Mesendoderm (in vitro differentiated cells): ENCODE measurements around the gene DOCK10.

Source experiments
- DNase-seq: peaks from one replicate; pipeline ENCODE4 v3.0.0; 2013
- H2AK5ac ChIP-seq: 2 replicates; pipeline ENCODE4 v1.6.1; 2013; ENCODE audit warnings: low read length, inconsistent platforms
- H2BK120ac ChIP-seq: 2 replicates; pipeline ENCODE4 v1.6.1; 2013; ENCODE audit warnings: low read depth, mild to moderate bottlenecking, low read length, moderate library complexity, mixed read lengths
- H2BK15ac ChIP-seq: replicated peaks from 2 replicates; pipeline ENCODE4 v1.6.1; 2013; ENCODE audit warnings: low read depth, mild to moderate bottlenecking, moderate library complexity
- H2BK5ac ChIP-seq: 2 replicates; pipeline ENCODE4 v1.6.1; 2013; ENCODE audit warnings: low read length, inconsistent platforms
- H3K18ac ChIP-seq: 2 replicates; pipeline ENCODE4 v1.6.1; 2013; ENCODE audit warnings: mild to moderate bottlenecking, low read length, mixed read lengths
- H3K23ac ChIP-seq: one replicate; pipeline ENCODE4 v1.6.1; 2013; ENCODE audit warnings: low read length
- H3K27ac ChIP-seq: 2 replicates; pipeline ENCODE4 v1.5.1; 2013; ENCODE audit warnings: low read depth, mild to moderate bottlenecking, inconsistent platforms, low read length, moderate library complexity
- H3K27me3 ChIP-seq: 2 replicates; pipeline ENCODE4 v1.6.1; 2013; ENCODE audit warnings: low read length, control low read depth, mild to moderate bottlenecking, inconsistent platforms; ENCODE audit not compliant: insufficient read depth, poor library complexity
- H3K36me3 ChIP-seq: 2 replicates; pipeline ENCODE4 v1.6.1; 2013; ENCODE audit warnings: low read length, inconsistent platforms; ENCODE audit not compliant: control insufficient read depth, insufficient read depth
- H3K4ac ChIP-seq: one replicate; pipeline ENCODE4 v1.6.1; 2013; ENCODE audit warnings: low read depth, mild to moderate bottlenecking, low read length, moderate library complexity
- H3K4me1 ChIP-seq: 2 replicates; pipeline ENCODE4 v1.6.1; 2013; ENCODE audit warnings: low read depth, low read length, inconsistent platforms; ENCODE audit not compliant: control insufficient read depth
- H3K4me2 ChIP-seq: 2 replicates; pipeline ENCODE4 v1.6.1; 2013; ENCODE audit warnings: low read length
- H3K4me3 ChIP-seq: 2 replicates; pipeline ENCODE4 v1.5.1; 2013; ENCODE audit warnings: mild to moderate bottlenecking, low read length
- H3K56ac ChIP-seq: one replicate; pipeline ENCODE4 v1.6.1; 2013; ENCODE audit warnings: low read length
- H3K79me1 ChIP-seq: 2 replicates; pipeline ENCODE4 v1.6.1; 2013; ENCODE audit warnings: low read length, inconsistent platforms
- H3K79me2 ChIP-seq: 2 replicates; pipeline ENCODE4 v1.6.1; 2013; ENCODE audit warnings: mild to moderate bottlenecking, low read length; ENCODE audit not compliant: control insufficient read depth, insufficient read depth
- H3K9ac ChIP-seq: 2 replicates; pipeline ENCODE4 v1.6.1; 2013; ENCODE audit warnings: low read length, inconsistent platforms
- H4K5ac ChIP-seq: one replicate; pipeline ENCODE4 v1.6.1; 2013; ENCODE audit warnings: low read length
- H4K8ac ChIP-seq: one replicate; pipeline ENCODE4 v1.6.1; 2013; ENCODE audit warnings: low read depth, mild to moderate bottlenecking, control low read depth, low read length, moderate library complexity
- WGBS: extraction: QIAGEN DNeasy Blood & Tissue Kit; methylation state at CpG from one replicate; pipeline ENCODE4 v1.1.7; 2013; ENCODE audit warnings: low lambda C conversion rate, missing lambda C conversion rate; ENCODE audit not compliant: insufficient coverage; ENCODE audit errors: extremely low coverage; 5-methylcytosine and 5-hydroxymethylcytosine counted together

The DOCK10 gene

GRCh38 chr2:224925061-224925809, 117.0 kb downstream of the DOCK10 start:
- WGBS, result no CpG with 5 or more reads among the region's 3 CpGs

DNA sequence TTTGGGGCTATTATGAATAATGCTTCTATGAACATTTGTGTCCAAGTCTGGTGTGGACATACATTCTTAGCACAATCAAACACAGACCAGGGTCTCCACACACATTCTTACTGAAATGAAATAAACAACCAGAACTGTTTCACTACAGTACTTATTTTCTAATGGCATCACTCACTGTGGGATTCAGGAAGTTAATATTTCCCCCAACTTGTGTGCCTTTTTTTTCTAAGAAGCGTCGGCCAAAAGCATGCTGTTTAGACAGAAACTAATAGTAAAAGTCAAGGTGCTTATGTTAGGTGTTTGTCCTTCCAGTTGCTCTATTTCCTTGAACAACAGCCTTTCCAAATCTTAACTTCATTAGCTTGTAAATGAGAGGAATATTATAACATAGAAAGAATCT, 117.6 kb downstream of the DOCK10 start:
- H2AK5ac ChIP-seq, result no peak overlapping the region
- no peaks in the 10 kb centered on the region for H3K79me2 ChIP-seq
- H3K4me3 ChIP-seq, result no peak overlapping the region
- no peak overlapping the region for H3K4me2 ChIP-seq
- no peak overlapping the region for H3K9ac ChIP-seq
- DNase-seq, result no peak
- no peaks in the 10 kb centered on the region for H3K36me3 ChIP-seq
- H3K23ac ChIP-seq, result no peak overlapping the region
- no peak overlapping the region for H3K4ac ChIP-seq
- no peak overlapping the region for H3K18ac ChIP-seq
- H3K27me3 ChIP-seq, result no peaks in the 10 kb centered on the region
- H4K8ac ChIP-seq, result no peak overlapping the region
- no peaks in the 10 kb centered on the region for H3K79me1 ChIP-seq
- H2BK5ac ChIP-seq, result no peak overlapping the region
- no peak overlapping the region for H4K5ac ChIP-seq
- H2BK120ac ChIP-seq, result no peak overlapping the region
- no peak overlapping the region for H3K27ac ChIP-seq
- no CpG with 5 or more reads among the region's 2 CpGs for WGBS
- H3K4me1 ChIP-seq, result no peaks in the 10 kb centered on the region
- H3K56ac ChIP-seq, result no peak overlapping the region
- H2BK15ac ChIP-seq, result no peak overlapping the region

More at GRCh38 chr2:224925061-224925809, 117.0 kb downstream of the DOCK10 start:
- Histone ChIP-seq H4K8ac (no peak overlapping the region), H2BK15ac (no peak overlapping the region), H3K79me2 (no peaks in the 10 kb centered on the region), H3K79me1 (no peaks in the 10 kb centered on the region), H3K27ac (no peak overlapping the region), H3K18ac (no peak overlapping the region), H3K4me3 (no peak overlapping the region), H3K9ac (no peak overlapping the region), H3K27me3 (no peaks in the 10 kb centered on the region), H2BK5ac (no peak overlapping the region), H3K56ac (no peak overlapping the region), H3K4ac (no peak overlapping the region), H3K4me1 (no peaks in the 10 kb centered on the region), H4K5ac (no peak overlapping the region), H3K36me3 (no peaks in the 10 kb centered on the region), H2AK5ac (no peak overlapping the region), H3K4me2 (no peak overlapping the region), H3K23ac (no peak overlapping the region), H2BK120ac (no peak overlapping the region)
- DNase-seq, result no peak

DNA sequence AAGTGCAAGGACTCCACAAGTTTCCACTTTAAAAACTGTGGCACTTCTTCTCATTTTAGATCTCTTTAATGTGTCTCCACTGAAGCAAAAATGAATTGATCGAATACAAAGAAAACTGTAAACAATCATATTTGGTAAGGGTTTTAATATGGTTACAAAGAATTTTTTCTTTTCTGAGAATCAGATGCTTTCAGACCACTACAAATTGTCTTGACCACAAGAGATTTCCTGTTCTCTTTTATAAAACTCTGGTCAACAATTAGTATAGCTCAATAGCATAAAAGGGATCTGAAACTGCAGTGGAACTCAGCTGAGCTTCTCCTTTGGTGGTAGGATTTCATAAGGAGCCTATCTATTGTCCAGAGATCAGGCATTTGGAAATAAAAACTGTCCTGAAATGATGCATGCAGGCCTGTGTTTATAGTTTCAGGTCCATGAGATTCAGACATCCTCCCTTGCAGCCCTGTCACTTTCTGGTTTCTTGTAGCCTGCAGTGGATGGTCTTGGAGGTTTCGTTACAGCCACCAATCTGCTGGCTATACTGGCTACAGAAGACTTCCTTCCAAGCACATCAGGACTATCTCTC, 120.0 kb downstream of the DOCK10 start:
- H2BK15ac ChIP-seq, result no peak overlapping the region
- DNase-seq, result no peak
- H4K8ac ChIP-seq, result no peak overlapping the region
- no peak overlapping the region for H3K4me3 ChIP-seq
- no peaks in the 10 kb centered on the region for H3K79me2 ChIP-seq
- H3K4ac ChIP-seq, result no peak overlapping the region
- no peak overlapping the region for H2AK5ac ChIP-seq
- no peak overlapping the region for H3K27ac ChIP-seq
- H3K79me1 ChIP-seq, result no peaks in the 10 kb centered on the region
- no peak overlapping the region for H2BK5ac ChIP-seq
- no peak overlapping the region for H3K56ac ChIP-seq
- H3K9ac ChIP-seq, result no peak overlapping the region
- H3K27me3 ChIP-seq, result no peaks in the 10 kb centered on the region
- H3K18ac ChIP-seq, result no peak overlapping the region
- no peak overlapping the region for H4K5ac ChIP-seq
- no peak overlapping the region for H3K23ac ChIP-seq
- no peaks in the 10 kb centered on the region for H3K36me3 ChIP-seq
- no peak overlapping the region for H2BK120ac ChIP-seq
- WGBS, result no CpG with 5 or more reads among the region's 2 CpGs
- no peaks in the 10 kb centered on the region for H3K4me1 ChIP-seq
- no peak overlapping the region for H3K4me2 ChIP-seq

DNA sequence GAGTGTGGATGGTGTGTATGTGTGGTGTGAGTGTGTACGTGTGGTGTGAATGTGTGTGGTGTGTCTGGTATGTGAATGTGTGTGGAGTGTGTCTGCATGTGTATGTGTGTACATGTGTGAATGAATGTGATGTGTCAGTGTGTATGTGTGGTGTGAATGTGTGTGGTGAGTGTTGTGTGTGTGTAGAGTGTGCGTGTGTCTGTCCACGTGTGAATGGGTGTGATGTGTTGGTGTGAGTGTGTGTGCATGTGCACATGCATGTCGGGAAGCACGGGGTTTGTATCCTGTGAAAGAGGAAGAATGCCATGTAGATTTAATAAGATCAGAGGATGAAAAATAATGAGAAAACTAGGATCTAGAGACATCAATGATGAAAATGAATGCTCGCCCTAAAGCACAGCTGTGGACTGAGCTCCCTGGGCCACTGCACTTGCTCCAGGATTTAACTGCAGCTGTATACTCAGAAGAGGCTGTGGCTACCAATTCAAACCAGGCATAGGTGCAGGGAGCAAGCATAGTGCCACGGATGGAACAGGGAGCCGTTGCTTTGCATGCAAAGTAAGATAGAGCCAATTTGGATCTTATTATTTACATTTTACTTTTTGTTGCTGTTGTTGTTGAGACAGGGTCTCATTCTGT, 122.7 kb downstream of the DOCK10 start:
- no peak overlapping the region for H3K27ac ChIP-seq
- no peak overlapping the region for H2BK5ac ChIP-seq
- H3K4me1 ChIP-seq, result no peaks in the 10 kb centered on the region
- H3K4me2 ChIP-seq, result no peak overlapping the region
- no peak overlapping the region for H3K56ac ChIP-seq
- H3K4me3 ChIP-seq, result no peak overlapping the region
- H2BK120ac ChIP-seq, result no peak overlapping the region
- 100% methylated on average over 3 of the region's 8 CpGs for WGBS
- no peak overlapping the region for H2AK5ac ChIP-seq
- H3K9ac ChIP-seq, result no peak overlapping the region
- no peak overlapping the region for H4K8ac ChIP-seq
- no peak overlapping the region for H3K23ac ChIP-seq
- no peaks in the 10 kb centered on the region for H3K79me2 ChIP-seq
- H3K27me3 ChIP-seq, result no peaks in the 10 kb centered on the region
- no peak overlapping the region for H3K4ac ChIP-seq
- no peak for DNase-seq
- no peak overlapping the region for H4K5ac ChIP-seq
- no peak overlapping the region for H2BK15ac ChIP-seq
- H3K79me1 ChIP-seq, result no peaks in the 10 kb centered on the region
- H3K18ac ChIP-seq, result no peak overlapping the region
- no peaks in the 10 kb centered on the region for H3K36me3 ChIP-seq

DNA sequence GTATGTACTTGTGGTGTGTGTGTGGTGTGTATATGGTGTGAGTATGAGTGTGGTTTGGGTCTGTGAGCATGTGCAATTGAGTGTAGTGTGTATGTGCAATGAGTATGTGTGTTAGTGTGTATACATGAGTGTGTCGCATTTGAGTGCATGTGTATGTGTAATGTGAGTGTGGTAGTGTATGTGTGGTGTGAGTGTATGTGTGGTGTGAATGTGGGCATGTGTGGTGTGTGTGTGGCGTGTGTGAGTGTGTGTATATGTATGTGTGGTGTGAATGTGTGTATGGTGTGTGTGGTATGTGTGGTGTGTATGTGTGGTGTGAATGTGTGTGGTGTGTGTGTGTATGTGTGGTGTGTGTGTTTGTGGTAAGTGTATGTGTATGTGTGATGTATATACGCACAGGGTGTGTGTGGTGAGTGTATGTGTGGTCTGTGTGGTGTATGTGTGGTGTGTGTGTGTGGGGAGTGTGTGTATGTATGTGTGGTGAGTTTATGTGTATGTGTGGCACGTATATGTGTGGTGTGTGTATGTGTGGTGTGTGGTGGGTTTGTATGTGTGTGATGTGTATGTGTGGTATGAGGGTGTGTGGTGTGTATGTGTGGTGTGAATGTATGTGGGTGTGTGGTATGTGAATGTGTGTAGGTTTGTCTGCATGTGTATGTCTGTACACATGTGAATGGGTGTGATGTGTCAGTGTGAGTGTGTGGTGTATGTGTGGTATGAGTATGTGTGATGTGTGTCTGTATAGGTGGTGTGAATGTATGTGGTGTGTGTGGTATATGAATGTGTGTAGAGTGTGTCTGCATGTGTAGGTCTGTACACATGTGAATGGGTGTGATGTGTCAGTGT, 123.4 kb downstream of the DOCK10 start:
- H3K27ac ChIP-seq, result no peak overlapping the region
- no peak overlapping the region for H2BK5ac ChIP-seq
- H3K27me3 ChIP-seq, result no peaks in the 10 kb centered on the region
- H3K4me2 ChIP-seq, result no peak overlapping the region
- no peak overlapping the region for H3K18ac ChIP-seq
- no peak overlapping the region for H3K23ac ChIP-seq
- H3K4ac ChIP-seq, result no peak overlapping the region
- no peaks in the 10 kb centered on the region for H3K4me1 ChIP-seq
- H2BK120ac ChIP-seq, result no peak overlapping the region
- no peaks in the 10 kb centered on the region for H3K79me1 ChIP-seq
- no peak overlapping the region for H4K8ac ChIP-seq
- no peak overlapping the region for H3K56ac ChIP-seq
- H2BK15ac ChIP-seq, result no peak overlapping the region
- DNase-seq, result no peak
- H4K5ac ChIP-seq, result no peak overlapping the region
- no peak overlapping the region for H3K9ac ChIP-seq
- H3K4me3 ChIP-seq, result no peak overlapping the region
- 98% methylated on average over 3 of the region's 4 CpGs for WGBS
- H2AK5ac ChIP-seq, result no peak overlapping the region
- H3K79me2 ChIP-seq, result no peaks in the 10 kb centered on the region
- H3K36me3 ChIP-seq, result no peaks in the 10 kb centered on the region
